CD4-positive, alpha-beta T cell treated with Interleukin-21 for 1 hour (primary cell): ENCODE results near the gene ARSK.
"Not testable (repeated sequence)": the region's sequence is repeated elsewhere in the genome, so short reads cannot be mapped to it uniquely, and the experiment has no call there.

Experiments used
- DNase-seq: peaks from one replicate; pipeline ENCODE4 v3.0.0-alpha.2; 2020

Gene ARSK

GRCh38 chr5:95623706-95624105 is 68.8 kb downstream of the ARSK start:
- DNase-seq, result no peak

GRCh38 chr5:95624368-95624767 is 69.5 kb downstream of the ARSK start:
- no peak for DNase-seq

DNA sequence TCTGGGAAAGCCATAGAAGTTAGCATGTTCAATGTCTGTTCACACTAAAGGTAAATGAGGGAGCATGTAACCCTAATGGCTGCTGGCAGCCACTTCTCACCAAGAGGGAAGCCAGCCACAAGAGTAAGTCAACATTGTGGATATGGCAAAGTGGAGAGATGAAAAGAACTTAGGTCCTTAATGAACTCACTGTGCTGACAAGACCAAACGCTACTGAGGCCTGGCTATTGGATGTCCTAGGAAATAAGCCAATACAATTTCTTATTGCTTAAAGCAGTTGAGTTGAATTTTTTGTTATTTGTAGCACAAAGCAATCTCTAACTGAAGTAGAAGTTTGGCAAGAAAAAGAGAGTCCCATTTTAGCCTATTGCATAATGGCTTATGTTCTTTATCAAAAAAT is 71.8 kb downstream of the ARSK start:
- no peak for DNase-seq

DNA sequence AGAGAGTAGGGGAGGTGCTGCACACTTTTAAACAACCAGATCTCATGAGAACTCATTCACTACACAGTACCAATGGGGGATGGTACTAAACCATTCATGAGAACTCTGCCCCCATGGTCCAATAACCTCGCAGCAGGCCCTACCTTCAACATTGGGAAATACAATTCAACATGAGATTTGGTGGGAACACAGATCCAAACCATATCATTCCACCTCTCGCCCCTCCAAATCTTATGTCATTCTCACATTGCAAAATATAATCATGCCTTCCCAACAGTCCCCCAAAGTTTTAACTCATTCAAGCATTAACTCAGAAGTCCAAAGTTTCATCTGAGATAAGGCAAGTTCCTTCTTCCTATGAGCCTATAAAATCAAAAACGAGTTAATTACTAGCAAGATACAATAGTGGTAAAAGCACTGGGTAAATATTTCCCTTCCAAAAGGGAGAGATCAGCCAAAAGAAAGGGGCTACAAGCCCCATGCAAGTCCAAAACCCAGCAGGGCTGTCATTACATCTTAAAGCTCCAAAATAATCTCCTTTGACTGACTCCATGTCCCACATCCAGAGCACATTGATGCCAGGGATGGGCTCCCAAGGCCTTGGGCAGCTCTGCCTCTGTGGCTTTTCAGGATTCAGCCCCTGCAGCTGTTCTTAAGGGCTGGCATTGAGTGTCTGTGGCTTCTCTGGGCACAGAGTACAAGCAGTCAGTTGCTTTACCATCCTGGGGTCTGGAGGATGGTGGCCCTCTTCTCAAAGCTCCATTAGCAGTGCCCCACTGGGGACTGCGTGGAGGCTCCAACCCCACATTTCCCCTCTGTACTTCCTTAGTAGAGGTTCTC is 73.3 kb downstream of the ARSK start:
- DNase-seq, result no peak

GRCh38 chr5:95628933-95629332 is 74.0 kb downstream of the ARSK start:
- DNase-seq, result no peak

DNA sequence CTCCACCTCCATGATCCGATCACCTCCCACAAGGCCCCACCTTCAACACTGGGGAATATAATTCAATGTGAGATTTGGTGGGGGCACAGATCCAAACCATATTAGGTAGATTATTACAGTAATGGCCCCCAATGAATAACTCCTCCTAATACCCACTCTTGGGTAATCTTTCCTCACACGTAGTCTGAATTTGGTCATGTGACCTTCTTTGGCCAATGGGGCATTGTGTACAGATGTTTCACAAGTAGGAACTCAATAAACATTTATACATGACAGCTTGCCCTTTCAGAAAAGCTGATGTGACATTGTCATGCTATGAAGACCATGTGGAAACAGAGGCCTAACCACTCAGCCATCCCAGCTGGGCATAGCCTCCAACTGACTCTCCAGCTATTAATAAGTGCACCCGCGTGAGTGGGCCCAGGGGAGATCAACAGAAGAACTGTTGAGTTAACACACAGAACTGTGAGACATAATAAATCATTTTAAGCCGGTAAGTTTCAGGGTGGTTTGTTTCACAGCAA is 75.6 kb downstream of the ARSK start:
- DNase-seq, result no peak

GRCh38 chr5:95631255-95631958 is 76.5 kb downstream of the ARSK start:
- no peak for DNase-seq

GRCh38 chr5:95631991-95632675 is 77.2 kb downstream of the ARSK start:
- peak; percentile 85 for DNase-seq

- not testable (repeated sequence) for DNase-seq
These were observed 78.0 kb downstream of the ARSK start for GRCh38 chr5:95632942-95633341.

DNA sequence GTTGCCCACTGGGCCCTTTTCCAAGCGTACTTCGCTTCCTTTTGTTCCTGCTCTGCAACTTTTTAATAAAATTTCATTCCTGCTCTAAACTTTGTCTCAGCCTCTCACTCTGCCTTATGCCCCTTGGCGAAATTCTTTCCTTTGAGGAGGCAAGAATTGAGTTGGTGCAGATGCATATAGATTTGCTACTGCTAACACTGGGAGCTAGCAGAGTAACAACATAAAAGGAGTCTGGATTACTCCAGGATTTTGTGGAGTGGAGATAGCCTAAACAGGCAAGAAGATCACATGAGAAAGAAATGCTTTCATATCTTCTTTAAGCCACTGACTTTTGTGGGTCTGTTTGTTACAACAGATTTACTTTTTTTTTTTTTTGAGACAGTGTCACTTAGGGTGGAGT is 78.8 kb downstream of the ARSK start:
- DNase-seq, result no peak

DNA sequence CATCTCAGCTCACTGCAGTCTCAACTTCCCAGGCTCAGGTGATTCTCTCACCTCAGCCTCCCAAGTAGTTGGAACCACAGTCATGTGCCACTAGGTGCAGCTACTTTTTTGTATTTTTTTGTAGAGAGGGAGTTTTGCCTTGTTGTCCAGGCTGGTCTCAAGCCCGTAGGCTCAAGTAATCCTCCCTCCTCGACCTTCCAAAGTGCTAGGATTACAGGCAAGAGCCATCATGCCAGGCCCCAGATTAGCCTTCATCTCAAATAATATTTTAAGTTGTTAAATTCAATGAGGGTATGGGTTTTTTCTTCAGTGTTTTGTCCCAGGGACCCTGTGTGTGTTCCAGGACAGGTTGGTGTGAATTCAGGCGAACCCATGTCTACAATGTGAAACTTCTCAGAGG is 79.2 kb downstream of the ARSK start:
- no peak for DNase-seq

DNA sequence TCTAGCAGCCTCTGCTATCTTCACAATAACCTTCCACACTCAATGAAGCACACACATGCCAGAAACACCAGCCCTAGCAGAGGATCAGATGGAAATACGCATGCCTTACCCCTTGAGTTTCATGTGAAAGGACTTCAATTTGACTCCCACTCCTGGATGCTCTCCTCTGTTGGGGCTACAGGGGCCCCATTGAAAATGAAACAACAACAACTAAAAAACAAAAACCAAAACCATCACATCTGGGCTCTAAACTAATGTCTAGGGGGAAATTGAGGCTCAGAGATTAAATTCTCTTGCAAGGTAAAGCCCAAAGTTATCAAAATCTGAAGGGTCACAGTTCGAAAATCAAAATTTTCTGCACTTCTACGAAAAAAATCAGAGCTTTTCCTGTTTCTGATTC is 83.7 kb downstream of the ARSK start:
- no peak for DNase-seq

- DNase-seq, result no peak
These were observed 86.9 kb downstream of the ARSK start for GRCh38 chr5:95641741-95642220.

DNA sequence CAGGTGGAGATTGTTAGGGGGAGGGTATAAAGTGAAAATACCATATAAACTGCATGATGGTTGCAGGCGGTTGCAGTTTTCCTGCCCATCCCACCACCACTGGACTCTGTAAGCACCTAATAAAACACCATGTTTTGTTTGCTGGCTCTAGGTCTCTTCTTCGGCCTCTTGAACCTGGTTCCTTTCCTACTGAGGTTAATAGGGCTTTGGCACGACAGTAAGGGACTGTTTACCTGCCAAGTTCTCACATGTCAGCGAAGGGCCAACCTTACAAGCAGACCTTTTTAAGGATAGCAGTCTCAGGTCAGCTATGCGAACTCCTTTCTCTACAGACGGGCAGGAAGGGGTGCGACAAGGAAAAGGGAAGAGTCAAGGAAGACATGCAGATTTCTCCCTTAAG is 88.3 kb downstream of the ARSK start:
- DNase-seq, result no peak

DNA sequence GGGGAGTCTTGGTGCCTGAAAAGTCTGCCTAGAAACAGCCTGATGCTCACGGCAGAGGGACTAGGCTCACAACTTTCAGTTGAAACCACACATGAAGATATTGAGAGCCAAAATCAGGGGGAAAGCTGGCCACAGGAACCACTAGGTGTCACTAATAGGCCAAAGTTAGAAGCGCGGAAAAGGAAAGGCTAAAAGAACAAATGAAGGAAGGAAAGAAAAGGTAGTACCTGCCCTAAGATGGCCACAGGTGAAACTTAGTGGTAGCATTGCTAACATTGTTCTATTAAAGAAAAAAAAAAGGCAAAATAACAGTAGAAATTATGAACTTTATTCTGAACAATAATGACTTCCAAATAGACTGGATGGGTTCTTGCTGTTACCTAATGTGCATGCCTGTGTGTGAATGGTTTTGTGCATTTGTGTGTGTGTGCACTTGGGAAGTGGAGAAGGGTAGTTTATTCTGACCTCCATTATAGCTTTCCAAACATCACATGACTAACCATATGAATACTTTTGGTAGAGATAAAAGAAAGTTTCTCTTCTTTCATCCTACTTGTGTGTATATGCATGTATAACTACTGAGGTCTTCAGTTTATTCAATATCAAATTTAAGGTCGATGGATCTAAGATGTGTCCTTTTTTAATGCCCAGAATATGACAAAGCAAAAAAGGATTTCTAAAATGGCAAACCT is 89.6 kb downstream of the ARSK start:
- peak; percentile 73 for DNase-seq

DNA sequence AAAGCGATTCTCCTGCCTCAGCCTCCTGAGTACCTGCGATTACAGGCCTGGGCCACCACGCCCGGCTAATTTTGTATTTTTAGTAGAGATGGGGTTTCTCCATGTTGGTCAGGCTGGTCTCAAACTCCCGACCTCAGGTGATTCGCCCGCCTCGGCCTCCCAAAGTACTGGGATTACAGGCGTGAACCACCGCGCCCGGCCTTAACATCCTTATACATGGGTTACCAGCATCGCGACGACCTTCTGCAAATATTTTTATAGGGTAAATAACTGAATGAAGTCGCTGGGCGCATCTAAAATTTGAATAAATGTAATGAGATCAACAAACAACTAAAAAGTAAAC is 91.3 kb downstream of the ARSK start:
- not testable (repeated sequence) for DNase-seq

DNA sequence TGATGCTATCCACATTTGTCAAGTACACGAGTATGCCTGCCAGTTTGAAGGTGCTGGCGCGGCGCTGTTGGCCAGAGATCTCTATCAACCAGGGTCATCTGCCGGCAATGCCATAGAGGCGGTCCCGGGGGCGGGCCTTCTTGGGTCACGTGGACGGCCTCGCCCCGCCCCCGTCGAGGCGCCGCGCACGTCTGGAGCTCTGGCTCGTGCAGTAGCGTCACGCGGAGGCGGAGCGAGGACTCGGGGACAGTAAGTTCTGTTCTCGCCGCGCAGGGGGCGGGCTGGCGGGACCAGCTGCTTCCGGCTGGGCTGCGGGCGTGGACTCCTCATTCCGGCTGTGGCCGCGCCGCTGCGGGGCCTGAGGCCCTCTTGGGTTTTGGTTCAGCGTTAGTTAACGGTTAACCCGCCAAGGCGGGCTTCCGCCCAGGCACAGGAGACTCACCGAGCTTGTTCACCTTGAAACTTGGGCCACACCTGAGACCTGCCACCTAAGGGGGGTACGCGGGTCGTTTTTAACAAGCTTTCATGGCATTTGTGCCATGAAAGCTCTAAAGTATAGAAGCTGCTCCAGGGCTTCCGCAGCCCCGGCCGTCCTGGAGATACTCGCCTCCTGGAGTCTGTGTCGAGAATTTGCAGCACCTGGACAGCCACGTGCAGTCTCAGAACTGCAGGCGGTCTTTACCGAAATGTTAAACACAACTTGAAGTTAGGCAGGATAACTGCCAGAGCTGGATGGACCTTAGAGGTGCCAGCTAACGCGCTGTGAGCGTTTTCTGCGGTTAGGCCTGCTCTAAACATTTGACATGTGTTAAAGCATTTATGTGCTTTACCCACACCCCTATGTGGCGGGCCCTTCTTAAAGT is 91.9 kb downstream of the ARSK start, which contains the start of gene RFESD:
RFESD (plus strand) TSS at position 209 of the 863 bp plus-strand sequence. CDS start 5,495 bp downstream, outside the sequence.
- peak; percentile 94 for DNase-seq

- DNase-seq, result no peak
These were observed 93.3 kb downstream of the ARSK start for GRCh38 chr5:95647886-95648860.

DNA sequence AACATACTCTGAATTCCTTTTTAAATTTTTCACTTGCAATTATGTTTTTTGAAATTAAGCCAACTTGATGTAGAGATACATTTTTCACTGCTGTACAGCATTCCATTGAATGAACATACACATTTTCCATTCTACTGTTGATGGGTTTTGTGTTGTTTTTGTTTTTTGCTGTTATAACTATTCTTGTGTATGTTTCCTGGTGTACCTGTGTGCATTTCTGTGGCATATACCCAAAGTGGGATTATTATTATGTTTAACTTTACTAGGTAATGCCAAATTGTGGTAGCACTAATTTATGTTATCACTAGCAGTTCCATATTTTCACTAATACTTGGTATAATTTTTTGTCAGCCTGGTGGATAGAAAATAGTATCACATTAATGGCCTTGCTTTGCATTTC is 94.4 kb downstream of the ARSK start:
- DNase-seq, result no peak

- no peak for DNase-seq
These were observed 95.1 kb downstream of the ARSK start for GRCh38 chr5:95649842-95650620.
